Stimulated activated naive CD4-positive, alpha-beta T cell treated with Interleukin-2 at 50 U/mL for 16 hours (primary cell): ENCODE data around the gene ABCB9.
"Not testable (repeated sequence)": the region's sequence is repeated elsewhere in the genome, so short reads cannot be mapped to it uniquely, and the experiment has no call there.

Source experiments
- DNase-seq: peaks from one replicate; lab custom pipeline; 2025; lab: John Stamatoyannopoulos, UW

Gene ABCB9

DNA sequence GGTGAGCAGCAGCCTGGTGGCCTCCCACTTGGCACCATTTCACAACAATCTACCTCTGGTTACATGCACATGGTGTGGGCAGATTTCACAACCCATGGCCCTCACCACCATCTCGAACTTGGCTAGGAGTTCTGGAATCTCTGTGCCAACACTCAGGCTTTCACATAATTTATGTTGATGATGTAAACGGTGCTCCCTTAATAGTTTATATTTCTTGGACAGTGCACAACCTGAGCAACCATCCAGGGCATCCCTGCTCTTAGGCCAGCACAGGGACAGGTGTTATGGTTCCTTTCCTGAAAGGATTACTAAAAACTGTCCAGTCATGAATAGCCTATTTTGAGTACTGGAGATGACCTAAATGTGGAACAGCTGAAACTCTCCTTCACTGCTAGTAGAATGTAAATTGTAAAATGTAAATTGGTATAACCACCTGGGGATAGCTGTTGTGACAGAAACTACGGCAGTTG lies 28.6 kb downstream of the ABCB9 start:
- no peak for DNase-seq

DNA sequence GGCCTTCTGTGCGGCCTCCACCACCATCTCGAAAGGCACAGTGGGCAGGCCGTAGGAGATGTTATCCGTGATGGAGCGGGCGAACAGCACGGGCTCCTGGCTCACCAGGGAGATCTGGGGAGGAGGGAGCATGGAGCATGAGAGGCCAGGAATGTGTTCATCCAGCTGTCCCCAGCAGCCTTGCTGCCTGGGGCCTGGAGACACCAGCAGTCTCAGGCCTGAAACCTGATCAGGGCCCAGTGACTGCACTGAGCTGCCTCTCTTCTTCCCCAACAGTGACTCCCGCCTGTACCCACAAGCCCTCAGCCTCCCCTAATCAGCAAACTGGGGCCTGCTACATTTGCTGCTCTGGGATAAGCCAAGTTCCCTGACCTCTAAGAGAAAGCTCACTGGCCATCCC lies 30.9 kb downstream of the ABCB9 start:
- no peak for DNase-seq

DNA sequence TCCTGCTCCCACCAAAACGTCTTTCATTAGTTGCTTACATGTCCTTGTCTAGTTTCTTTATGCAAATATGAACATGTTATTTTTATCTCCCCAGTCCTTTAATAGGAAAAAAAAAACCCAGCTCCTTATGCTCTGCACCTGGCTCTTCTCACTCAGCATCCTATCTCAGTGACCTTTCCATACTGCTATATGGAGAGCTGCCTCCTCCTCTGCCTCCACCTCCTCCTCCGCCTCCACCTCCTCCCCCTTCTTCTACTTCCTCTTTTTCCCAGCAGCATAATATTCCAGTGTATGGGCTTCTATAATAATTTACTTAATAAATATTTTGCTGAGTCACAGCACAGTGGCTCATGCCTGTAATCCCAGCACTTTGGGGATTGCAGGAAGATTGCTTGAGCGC lies 31.5 kb downstream of the ABCB9 start:
- no peak for DNase-seq

DNA sequence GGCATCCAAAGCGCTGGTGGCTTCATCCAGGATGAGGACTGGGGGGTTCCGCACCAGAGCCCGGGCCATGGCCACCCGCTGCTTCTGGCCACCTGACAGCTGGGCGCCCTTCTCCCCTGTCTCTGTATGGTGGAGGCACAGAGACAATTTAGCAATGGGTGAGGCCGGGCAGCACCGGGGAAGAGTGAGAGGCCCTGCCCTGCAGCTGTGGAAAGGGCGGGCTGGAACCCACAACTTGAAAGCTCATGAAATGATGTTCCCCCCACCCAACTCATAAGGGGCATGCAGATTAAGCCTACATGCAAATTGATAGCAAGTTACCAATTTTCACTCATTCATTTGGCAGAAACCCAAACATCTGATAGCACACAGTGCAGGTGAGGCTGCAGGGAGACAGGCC lies 34.1 kb downstream of the ABCB9 start:
- no peak for DNase-seq

DNA sequence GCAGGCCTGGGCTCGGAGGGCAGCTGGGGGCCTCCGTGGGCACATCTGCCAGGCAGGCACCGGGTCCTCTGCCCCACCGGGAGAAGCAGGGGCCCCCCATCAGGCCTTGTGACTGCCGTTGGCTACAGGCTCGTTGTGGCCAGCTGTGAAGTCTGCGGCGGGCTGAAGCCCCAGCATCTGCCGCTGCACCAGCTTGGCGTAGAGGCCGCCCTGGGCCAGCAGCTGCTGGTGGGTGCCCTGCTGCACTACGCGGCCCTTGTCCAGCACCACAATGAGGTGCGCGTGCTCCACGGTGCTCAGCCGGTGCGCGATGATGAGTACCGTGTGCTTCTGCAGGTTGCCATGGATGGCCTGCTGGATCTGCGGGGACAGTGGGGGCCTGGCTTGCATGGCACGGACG lies 36.5 kb downstream of the ABCB9 start:
- DNase-seq: no peak

DNA sequence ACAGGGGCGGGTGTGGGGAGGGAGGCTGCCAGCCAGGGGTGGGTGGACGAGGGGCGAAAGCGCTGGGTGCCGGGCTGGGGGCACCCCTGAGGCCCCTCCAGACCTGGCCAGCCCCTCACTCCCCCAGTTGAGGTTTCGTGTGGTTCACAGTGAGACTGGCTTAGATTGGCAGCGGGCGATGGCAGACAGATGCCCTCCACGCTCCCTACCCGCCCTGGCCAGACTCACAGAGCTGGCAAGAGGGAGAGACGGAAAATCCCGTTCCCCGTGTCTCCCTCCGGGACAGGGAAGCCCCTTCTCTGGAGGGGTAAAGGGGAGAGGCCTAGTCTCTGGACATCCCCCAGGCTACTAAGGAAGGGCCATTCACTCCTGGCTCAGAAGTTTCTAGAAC lies 37.1 kb downstream of the ABCB9 start:
- DNase-seq: no peak

DNA sequence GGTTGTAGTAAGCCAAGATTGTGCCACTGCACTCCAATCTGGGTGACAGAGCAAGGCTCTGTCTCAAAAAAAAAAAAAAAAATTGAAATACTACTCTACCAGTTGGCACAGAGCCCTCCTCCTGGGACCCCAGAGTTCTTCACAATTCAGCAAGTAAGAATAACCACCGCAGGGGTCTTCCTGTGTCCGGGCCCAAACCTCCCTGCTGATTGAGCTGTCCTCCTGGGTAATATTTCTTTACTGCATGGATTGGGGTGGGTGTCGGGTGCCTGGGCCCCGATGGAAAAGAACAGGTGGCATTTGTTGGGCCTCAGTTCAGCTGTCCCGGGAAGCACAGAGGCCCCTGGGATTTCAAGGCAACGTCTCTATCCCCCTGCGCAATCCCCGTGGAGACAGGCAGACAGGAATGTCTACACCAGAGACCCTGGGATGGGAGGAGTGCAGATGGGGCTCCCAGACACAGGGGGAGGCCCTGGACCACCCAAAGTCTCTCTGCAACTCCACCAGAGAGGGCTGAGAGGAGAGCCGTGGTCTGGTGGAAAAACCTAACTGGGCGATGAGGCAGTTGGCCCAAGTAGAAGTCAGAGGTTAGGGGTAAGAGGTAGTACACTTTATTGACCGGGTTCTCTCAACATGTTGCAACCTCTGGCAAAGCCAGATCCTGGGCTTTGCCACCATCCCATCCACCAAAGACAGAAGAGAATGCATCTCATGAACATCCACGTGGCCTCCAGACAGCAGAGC lies 37.7 kb downstream of the ABCB9 start:
- no peak for DNase-seq

DNA sequence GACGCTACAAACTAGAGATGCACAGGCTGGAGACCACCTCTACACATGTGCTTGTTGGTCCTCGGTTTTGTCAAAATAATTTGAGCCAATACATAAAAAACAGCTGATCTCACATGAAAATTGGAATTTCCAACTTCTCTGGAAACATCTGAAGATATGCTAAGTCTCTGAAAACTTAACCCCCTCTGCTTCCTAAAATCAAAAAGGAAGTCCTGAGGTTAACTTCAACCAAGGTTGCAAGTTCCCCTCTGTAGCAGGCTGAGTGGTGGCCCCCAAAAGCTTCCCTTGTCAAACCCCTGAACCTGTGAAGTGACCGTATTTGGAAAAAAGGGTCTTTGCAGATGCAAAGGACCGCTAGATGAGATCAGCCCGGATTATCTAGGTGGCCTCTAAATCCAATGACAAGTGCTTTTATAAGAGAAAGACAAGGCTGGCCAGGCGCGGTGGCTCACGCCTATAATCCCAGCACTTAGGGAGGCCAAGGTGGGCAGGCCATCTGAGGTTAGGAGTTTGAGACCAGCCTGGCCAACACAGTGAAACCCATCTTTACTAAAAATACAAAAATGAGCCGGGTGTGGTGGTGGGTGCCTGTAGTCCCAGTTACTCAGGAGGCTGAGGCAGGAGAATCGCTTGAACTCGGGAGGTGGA lies 38.4 kb downstream of the ABCB9 start:
- DNase-seq: no peak

DNA sequence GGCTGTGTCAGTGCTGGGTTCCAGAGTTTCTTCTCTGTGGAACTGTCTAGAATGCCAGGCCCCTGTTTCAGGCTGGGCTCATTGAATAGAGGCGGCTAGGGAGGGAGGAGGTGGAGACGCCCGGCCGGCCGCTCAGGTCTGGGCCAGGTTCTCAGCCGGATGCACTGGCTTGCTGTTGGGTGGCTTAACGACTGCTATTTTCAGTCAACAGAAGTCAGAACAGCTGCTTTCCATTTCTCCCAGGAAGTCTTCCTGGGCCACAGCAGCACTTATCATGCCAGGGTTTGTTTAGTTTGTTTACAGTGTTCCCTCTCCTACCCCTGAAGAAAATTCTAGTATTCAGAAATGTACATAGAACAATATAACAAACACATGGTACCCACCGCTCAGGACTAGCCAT lies 44.3 kb downstream of the ABCB9 start:
- no peak for DNase-seq

DNA sequence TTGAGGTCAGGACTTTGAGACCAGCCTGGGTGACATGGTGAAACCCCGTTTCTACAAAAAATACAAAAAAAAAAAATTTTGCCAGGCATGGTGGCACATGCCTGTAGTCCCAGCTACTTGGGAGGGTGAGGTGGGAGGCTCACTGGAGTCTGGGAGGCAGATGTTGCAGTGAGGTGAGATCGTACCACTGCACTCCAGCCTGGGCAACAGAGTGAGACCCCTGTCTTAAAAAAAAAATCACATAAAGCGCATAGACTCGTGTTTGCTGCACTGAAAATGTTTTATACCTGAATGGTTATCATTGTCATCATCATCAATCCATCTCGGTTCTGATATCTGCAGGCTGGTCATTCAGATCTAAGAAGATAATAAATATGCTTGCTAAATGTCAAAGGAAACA lies 45.6 kb downstream of the ABCB9 start:
- no peak for DNase-seq

DNA sequence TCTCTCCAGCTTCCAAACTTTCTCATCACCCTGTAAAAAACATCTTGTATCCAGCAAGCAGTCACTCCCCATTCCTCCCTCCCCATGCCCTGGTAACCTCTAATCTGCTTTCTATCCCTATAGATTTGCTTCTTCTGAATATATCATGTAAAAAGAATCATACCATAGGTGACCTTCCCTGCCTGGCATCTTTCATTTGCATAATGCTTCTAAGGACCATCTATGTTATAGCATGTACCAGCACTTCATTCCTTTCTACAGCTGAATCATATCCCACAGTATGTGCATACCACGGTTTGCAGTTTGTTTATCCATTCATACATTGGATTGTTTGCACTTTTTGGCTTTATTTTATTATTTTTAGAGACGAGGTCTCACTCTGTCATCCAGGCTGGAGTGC lies 47.4 kb downstream of the ABCB9 start:
- DNase-seq: no peak

DNA sequence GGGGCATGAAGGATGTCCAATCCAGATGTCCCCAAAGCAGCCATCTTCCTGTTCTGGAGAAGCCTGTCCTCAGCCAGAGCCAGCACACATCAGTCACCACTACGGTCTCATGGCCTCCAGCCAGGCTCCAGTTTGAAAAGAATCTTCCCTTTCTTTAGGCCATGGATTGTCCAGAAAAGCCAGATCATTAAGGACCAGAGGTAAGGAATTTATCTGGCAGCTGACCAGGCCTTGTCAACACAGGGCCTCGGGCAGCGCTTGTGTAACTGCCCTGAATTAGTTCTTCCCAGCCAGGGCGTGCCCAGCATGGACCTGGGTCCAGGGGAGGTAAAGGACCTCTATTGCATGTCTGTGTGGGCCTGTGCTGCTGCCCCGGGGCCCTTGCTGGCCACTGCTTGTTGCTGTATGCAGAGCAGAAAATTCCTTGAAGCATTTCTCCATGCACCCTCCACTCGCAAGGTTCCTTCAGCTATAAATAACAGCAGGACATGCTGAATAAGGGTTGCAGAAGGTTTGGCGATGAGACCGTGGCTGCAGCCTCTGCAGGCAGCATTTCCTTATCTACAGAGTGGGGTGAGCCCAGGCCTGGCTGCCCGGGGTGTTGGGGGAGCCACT lies 48.6 kb downstream of the ABCB9 start:
- DNase-seq: no peak

DNA sequence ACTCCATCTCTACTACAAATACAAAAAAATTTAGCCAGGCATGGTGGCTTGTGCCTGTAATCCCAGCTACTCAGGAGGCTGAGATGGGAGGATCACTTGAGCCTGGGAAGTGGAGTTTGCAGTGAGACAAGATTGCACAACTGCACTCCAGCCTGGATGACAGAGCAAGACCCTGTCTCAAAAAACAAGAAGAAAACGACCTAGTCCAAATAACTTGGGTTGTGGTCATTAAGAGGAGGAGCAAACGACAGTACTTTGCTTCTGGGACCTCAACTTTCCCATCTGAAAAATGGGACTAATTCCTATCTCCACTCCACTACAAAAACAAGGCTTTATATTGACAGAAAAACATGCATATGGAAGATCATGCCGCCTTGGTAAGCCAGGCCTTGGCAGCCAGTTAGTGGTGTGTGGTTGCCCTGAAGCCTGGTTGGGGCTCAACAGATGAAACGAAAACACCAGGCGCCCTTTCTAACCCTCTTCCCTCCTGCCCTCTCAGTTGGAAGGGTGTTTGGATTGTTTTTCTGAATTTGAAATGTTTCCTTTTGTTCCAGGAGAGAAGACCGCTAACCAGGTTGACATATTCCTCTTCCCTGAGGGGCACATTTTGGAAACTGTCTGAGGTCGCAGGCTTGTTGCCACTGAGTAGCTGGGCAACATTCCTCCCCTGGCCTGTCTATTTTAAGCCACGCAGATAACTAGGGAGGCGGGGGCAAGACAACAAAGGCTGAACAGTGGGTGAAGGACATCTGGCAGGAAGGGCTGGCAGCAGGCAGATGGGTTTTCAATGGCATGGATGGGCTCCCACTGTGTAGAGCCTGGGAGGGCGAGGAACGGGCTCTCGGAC lies 56.6 kb downstream of the ABCB9 start:
- no peak for DNase-seq

DNA sequence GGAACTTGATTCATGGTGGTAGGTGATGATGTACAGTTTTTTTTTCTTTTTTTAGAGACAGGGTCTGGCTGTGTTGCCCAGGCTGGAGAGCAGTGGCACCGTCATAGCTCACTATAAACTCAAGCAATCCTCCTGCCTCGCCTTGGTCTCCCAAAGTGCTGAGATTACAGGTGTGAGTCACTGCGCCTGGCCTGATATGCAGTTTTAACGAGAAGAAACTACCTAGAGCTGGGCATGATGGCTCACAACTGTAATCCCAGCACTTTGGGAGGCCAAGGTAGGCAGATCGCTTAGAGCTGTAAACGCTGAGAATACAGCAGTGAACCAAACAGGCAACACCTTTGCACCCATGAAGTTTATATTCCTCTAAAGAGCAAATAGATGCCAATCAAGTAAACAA lies 57.3 kb downstream of the ABCB9 start:
- no peak for DNase-seq

DNA sequence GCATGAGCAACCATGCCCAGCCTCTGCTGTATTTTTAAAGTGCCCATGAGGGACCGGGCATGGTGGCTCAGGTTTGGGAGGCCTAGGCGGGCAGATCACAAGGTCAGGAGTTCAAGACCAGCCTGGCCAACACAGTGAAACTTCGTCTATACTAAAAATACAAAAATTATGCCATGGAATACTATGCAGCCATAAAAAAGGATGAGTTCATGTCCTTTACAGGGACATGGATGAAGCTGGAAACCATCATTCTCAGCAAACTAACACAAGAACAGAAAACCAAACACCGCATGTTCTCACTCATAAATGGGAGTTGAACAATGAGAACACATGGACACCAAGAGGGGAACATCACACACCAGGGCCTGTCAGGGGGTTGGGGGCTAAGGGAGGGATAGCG lies 61.0 kb downstream of the ABCB9 start:
- not testable (repeated sequence) for DNase-seq

DNA sequence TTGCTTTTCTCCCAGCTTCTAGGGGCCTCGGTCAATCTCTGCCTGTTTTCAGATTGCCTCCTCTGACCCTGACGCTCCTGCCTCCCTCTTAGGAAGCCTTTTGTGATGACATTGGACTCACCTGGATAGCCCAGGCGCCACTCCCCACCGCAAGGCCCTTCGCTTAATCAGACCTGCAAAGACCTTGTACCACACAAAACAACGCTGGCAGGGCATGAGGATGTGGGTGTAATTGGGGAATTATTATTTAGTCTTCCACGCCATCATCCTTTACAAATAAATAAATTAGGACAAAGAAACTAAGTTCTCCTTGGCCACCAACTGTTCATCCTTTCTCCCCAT lies 62.6 kb downstream of the ABCB9 start:
- no peak for DNase-seq

DNA sequence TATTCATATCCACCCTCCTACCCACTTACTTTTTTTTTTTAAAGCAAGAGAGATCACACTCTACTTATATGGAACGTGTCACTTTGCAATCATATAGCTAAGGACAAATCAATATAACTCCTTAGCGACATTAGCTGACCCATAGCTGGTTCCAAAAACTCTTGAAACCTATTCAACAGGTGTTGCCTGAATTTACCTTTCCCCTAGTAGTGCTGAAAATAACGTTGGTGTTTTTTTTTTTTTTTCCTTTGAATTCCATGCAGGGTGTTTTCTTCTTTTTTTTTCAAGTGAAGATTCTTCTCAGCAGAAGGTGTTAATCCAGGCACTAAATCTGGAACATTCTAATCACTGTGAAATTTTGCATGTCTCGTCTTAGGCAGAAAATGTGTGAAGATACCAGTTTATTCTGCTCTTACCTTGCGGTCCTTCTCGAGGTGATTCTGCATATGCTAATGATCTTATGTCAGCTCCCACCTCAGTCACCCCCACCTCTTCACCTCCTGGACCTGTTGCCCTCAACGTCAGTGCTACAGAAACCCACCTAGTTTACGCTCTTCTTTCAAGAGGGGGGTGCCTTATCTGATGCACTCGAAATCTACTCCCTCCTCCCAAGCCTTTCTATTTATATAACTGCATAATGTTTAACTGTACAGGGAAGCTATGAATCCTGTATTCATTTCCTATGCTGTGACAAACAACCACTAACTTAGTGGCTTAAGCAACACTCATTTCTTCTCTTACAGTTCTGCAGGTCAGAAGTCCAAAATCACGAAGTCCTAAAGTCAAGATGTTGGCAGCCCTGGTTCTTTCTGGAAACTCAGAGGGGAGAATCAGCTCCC lies 63.2 kb downstream of the ABCB9 start:
- DNase-seq: no peak

DNA sequence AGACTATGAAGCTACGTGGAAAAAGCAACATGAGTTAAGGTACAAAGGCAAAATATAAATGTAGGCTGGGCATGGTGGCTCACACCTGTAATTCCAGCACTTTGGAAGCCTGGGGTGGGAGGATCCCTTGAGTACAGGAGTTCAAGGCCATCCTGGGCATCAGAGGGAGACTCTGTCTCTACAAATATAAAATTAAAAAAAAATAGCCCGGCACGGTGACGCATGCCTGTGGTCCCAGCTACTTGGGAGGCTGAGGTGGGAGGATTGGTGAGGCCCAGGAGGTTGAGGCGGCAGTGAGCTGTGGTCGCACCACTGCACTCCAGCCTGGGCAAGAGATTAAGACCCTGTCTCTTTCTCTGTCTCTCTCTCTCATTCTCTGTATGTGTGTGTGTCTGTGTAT lies 66.4 kb downstream of the ABCB9 start:
- no peak for DNase-seq

DNA sequence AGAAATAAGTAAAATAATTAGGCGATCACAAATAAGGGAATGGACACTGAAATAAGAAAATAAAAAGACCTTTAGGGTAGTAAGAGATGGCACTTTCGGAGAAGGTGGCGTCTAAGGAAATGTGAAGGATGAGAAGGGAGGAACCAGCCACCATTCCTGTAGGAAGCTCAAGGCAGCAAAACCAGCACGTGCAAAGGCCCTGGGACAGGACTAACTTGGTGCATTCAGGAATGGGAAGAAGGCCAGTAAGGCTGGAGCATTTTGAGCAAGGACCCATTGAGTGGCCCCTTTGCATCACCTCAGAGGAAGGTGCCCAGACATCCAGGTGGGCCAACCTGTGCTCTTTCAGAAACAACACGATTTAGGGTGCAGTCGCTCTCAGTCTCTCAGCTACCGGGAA lies 69.6 kb downstream of the ABCB9 start:
- DNase-seq: no peak

DNA sequence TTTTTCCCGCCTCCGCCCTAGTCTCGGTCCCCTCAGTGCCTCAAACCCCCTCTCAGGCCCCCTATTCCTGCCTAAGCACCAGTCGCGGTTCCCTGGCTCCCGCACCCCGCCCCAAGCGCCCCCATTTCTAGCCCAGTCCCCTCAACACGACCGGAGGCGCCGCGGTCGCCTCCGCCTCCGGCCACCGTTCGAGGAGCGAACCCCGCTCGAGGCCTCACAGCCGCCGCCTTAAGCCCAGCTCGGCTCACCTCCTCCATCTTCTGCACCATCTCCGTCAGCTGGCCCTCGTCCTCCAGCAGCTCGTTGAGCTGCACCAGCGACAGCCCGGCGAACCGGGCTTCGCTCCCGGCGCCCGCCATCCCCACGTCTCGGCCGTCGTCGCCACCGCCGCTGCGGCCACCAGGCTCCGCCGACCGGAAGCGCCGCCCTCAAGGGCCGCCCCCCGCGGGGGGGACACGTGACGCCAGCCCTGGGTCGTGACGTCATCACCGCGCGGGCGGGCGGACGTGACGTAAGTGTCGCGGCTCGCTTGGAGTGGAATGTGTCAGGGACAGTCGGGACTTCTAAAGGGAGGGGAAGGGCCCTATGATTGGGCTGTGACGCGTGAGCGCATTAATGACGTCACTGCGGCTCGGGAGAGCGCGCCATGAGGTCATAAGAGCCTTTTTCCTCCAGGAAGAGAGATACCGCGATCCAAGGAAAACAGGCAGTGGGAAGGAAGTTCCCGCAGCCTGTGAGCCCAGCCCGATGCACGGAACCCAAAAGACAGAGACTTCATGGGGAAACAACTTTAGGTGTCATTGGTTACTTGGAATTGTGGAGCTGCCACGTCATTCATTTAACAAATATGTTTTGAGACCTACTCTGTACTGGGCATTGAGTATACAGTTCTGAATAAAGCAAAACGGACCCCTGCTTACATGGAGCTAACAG lies 70.3 kb downstream of the ABCB9 start, which contains the start of gene VPS37B:
VPS37B (minus strand) TSS at position 421 of the 933 bp plus-strand sequence; CDS start at position 359, 62 bp downstream.
- peak; percentile 82 for DNase-seq
